Pancreas (tissue), 10 donors: Measurements from ENCODE around the gene SUOX. TPM values are rescaled to one million over a fixed set of nuclear protein-coding genes. Genes with fewer than 3 reads are reported as not detected.
"Not testable (repeated sequence)": the region's sequence is repeated elsewhere in the genome, so short reads cannot be mapped to it uniquely, and the experiment has no call there.

Experiments used
- ATAC-seq, 4 donors: fragments of 200-7000 bp; cut with Tn5 transposase; one replicate each; pipeline versions ENCODE4 v1.8.0 to v1.9.1; 2020; ENCODE audit warnings: mild to moderate bottlenecking in 4 of 4, moderate library complexity in 4 of 4
- DNase-seq, 6 donors: peaks; one replicate each; pipeline ENCODE4 v3.0.0-alpha.2; 2020
- FAIRE-seq: peaks from 2 replicates; lab custom pipeline; 2012; peaks lifted over from hg19 to GRCh38; lab: Jason Lieb, UNC
- H3K27ac ChIP-seq, 4 donors: fragments of 200-600 bp; sonication (generic); 1 replicate in 3 of 4; 2 replicates in 1 of 4; pipeline versions ENCODE4 v1.5.0 to v1.8.0; 2020
- H3K27me3 ChIP-seq, 4 donors: fragments of 200-600 bp; one replicate each; pipeline ENCODE4 v1.8.0; 2021
- H3K36me3 ChIP-seq, 3 donors: fragments of 200-600 bp; sonication (generic) in 1 of 3; one replicate each; pipeline versions ENCODE4 v1.5.0 to v1.8.0; 2020 to 2021
- H3K4me1 ChIP-seq, 3 donors: fragments of 200-600 bp; one replicate each; pipeline ENCODE4 v1.8.0; 2021
- H3K4me3 ChIP-seq, 4 donors: fragments of 200-600 bp; sonication (generic) in 2 of 4; one replicate each; pipeline versions ENCODE4 v1.5.0 to v1.8.0; 2020 to 2021
- H3K9me3 ChIP-seq, 4 donors: fragments of 200-600 bp; one replicate each; pipeline ENCODE4 v1.8.0; 2021
- CTCF ChIP-seq, 4 donors: fragments of 200-600 bp; sonication (generic) in 3 of 4; IDR thresholded peaks; one replicate each; pipeline versions ENCODE4 v1.5.0 to v1.8.0; 2021; ENCODE audit warnings: antibody characterized with exemption in 4 of 4
- WGBS, 2 donors: extraction: QIAGEN DNeasy Blood & Tissue Kit; methylation state at CpG; one replicate each; pipeline ENCODE4 v1.1.7; 2013; 5-methylcytosine and 5-hydroxymethylcytosine counted together
- intact Hi-C, 3 donors: fragments of 100-400 bp; cut with DNase I; formaldehyde crosslinking; loops; one replicate each; pipeline versions ENCODE4 v1.11.1 to v1.14.2; 2022
- polyA plus RNA-seq, 2 donors: library from polyadenylated mRNA; stranded (reverse); fragments of 200-250 nt; gene quantifications; one replicate each; pipeline ENCODE4 v1.2.3, GENCODE V29; 2013
- total RNA-seq, 6 donors: library from RNA; stranded (reverse); fragmentation: NEBNext Ultra II Directional in 4 of 6; extraction: Animal tissue kit (Norgen Biotek cat#: 25700) in 4 of 6; gene quantifications; one replicate each; pipeline versions ENCODE4 v1.2.1 to v1.2.4, GENCODE V29; 2021 to 2023
- donor health status: healthy with polysubstance abuse.
- donor health status: DM: no; HTN: no; CAD: no; lungs with moderate emphysema.
- donor health status: DM: no; HTN: no; CAD: no.
- donor health status: control.
- donor health status: control.
- donor health status: Bipolar disorder and iron deficiency.
- donor health status: DM: yes; HTN: yes; CAD: no.
- donor health status: DM: no; HTN: no; CAD: no.
- donor health status: DM: no; HTN: no; CAD: no.
- donor health status: DM: yes; HTN: yes; CAD: no.

SUOX gene
- total and polyA plus RNA-seq, 8 donors = 6.0 to 20.4 (median 12.4) TPM

- H3K36me3 ChIP-seq = no peaks in the 10 kb centered on the region
- H3K27ac ChIP-seq = peak within 1 kb of the TSS; percentile 84 to 98 (median 96)
- peak; percentile 91 to 100 (median 100) for DNase-seq
- peak in 3 of 4 donors; percentile 19 to 54 (median 32) for TF ChIP-seq CTCF (IDR thresholded peaks at IDR 0.05)
- FAIRE-seq = peak; percentile 99
- H3K4me1 ChIP-seq = peaks cover 0 to 15% (median 0%) of the 10 kb centered on the region in 3 donors
- no peaks in the 10 kb centered on the region for H3K9me3 ChIP-seq
- 0 to 1% methylated on average over 36 to 39 of the region's 39 CpGs for WGBS, 2 donors
- peak; percentile 89 to 96 (median 92) for ATAC-seq
- peak within 1 kb of the TSS; percentile 58 to 99 (median 91) for H3K4me3 ChIP-seq
- intact Hi-C loops = no loop called here
- no peaks in the 10 kb centered on the region for H3K27me3 ChIP-seq
Measured at GRCh38 chr12:55973599-55974307, 23.3 kb upstream of the SUOX start, which contains the start of gene RAB5B. RAB5B (plus strand) TSS chr12:55974078; CDS start chr12:55986961, 12,883 bp downstream.

GRCh38 chr12:55974308-55974730, 22.8 kb upstream of the SUOX start:
- Histone ChIP-seq H3K4me3 (peak overlapping the region; percentile 58 to 99 (median 91)), H3K36me3 (no peaks in the 10 kb centered on the region), H3K9me3 (no peaks in the 10 kb centered on the region), H3K27me3 (no peaks in the 10 kb centered on the region), H3K4me1 (peaks cover 0 to 15% (median 0%) of the 10 kb centered on the region in 3 donors), H3K27ac (peak overlapping the region; percentile 84 to 98 (median 96))
- TF ChIP-seq CTCF (IDR thresholded peaks at IDR 0.05) = no peak
- intact Hi-C loops = no loop called here
- WGBS, 2 donors = 0% methylated on average over 15 of the region's 15 CpGs
- ATAC-seq (peak; percentile 51 to 70 (median 60)), DNase-seq (peak in 2 of 6 donors; percentile 66 to 74), FAIRE-seq (no peak)

GRCh38 chr12:55978393-55978792, 18.7 kb upstream of the SUOX start:
- DNase-seq = no peak
- Histone ChIP-seq H3K27me3 (no peaks in the 10 kb centered on the region), H3K9me3 (no peaks in the 10 kb centered on the region), H3K4me1 (peaks cover 0 to 11% (median 0%) of the 10 kb centered on the region in 3 donors), H3K36me3 (no peaks in the 10 kb centered on the region), H3K4me3 (no peak overlapping the region), H3K27ac (no peak overlapping the region)
- intact Hi-C loops = no loop called here
- WGBS, 2 donors = 94 to 97% methylated on average over 7 of the region's 7 CpGs
- ATAC-seq = no peak
- no peak for FAIRE-seq
- TF ChIP-seq CTCF (IDR thresholded peaks at IDR 0.05) = no peak

- ATAC-seq = no peak
- H3K4me1 ChIP-seq = peaks cover 0 to 11% (median 0%) of the 10 kb centered on the region in 3 donors
- no peaks in the 10 kb centered on the region for H3K9me3 ChIP-seq
- H3K4me3 ChIP-seq = no peak overlapping the region
- WGBS, 2 donors = 74 to 81% methylated on average over 3 of the region's 3 CpGs
- FAIRE-seq = no peak
- no peak for TF ChIP-seq CTCF (IDR thresholded peaks at IDR 0.05)
- H3K36me3 ChIP-seq = peaks cover 0 to 4% (median 0%) of the 10 kb centered on the region in 3 donors
- no peak for DNase-seq
- intact Hi-C loops = no loop called here
- no peak overlapping the region for H3K27ac ChIP-seq
- H3K27me3 ChIP-seq = no peaks in the 10 kb centered on the region
Measured at GRCh38 chr12:55979069-55979468, 18.0 kb upstream of the SUOX start.

GRCh38 chr12:55981882-55982281, 15.2 kb upstream of the SUOX start:
- 74 to 76% methylated on average over 5 of the region's 5 CpGs for WGBS, 2 donors
- H3K9me3 ChIP-seq, DNase-seq, intact Hi-C loops, H3K27ac ChIP-seq, H3K4me3 ChIP-seq, H3K27me3 ChIP-seq, H3K4me1 ChIP-seq, FAIRE-seq: not testable (repeated sequence)
- peaks cover 0 to 11% (median 3%) of the 10 kb centered on the region in 3 donors for H3K36me3 ChIP-seq
- ATAC-seq = peak in 1 of 4 donors; percentile 42
